ENCODE data around the gene CHD3.

DNA sequence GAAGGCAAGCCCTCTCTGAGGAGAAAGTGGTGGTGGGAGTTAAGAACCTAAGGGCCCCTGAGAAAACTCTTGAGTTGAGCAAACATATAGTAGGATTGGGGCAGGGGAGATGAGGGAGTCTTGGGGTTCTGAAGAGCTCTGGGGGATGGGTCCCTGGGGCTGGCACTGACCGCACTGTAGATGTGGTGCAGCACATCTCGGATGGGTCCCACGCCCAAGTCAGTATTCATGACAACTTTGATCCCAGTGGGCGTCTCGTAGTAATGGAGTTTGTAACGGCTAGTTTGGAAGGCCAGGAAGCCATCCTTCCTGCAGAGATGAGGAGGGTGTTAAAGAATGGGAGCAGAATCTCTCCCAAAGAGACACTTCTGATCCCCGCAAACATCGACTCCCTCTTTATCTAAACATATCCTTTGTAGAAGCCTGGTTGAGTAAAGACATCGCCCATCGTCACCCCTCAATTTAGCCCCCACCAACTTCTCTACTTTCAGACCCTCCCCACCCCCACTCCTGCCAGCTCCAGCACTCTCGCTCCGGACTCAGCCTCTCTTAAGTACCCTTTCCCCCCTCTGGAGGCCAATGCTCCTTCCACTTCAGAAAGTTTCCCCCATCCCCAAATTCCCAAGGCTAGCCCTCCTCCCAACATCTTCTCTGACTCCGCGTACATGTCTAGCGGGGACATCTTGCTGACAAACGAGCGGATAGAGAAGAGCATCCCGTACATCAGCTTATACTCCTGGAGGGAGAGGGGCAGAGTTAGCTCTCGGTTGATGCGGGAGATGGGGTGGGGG is 42.4 kb downstream of the CHD3 start:
- TF ChIP-seq POLR2A (IDR thresholded peaks at IDR 0.05; ENCODE audit: low read length) (no peak), GATA1 (IDR thresholded peaks at IDR 0.05; ENCODE audit: low read depth, low read length) (no peak)
